Prostate gland (tissue), 2 donors: ENCODE data around the gene SNAPC2. TPM values are rescaled to one million over a fixed set of nuclear protein-coding genes. Genes with fewer than 3 reads are reported as not detected.

Source experiments
- DNase-seq: peaks from one replicate; pipeline ENCODE4 v3.0.0-alpha.2; 2019; ENCODE audit warnings: low spot score
- H3K27ac ChIP-seq, 2 donors: fragments of 200-600 bp; sonication (generic); 2 replicates each; pipeline ENCODE4 v1.5.1; 2017 to 2019
- H3K27me3 ChIP-seq: fragments of 200-600 bp; sonication (generic); replicated peaks from 2 replicates; pipeline ENCODE4 v1.5.1; 2019; ENCODE audit not compliant: insufficient read depth
- H3K36me3 ChIP-seq, 2 donors: fragments of 200-600 bp; sonication (generic); 1 replicate in 1 of 2; 2 replicates in 1 of 2; pipeline versions ENCODE4 v1.5.1 to v1.8.1; 2017 to 2019
- H3K4me1 ChIP-seq: fragments of 200-600 bp; sonication (generic); replicated peaks from 2 replicates; pipeline ENCODE4 v1.5.1; 2019
- H3K4me3 ChIP-seq, 2 donors: fragments of 200-600 bp; sonication (generic); 2 replicates each; pipeline ENCODE4 v1.5.1; 2017 to 2019
- H3K9me3 ChIP-seq: fragments of 200-600 bp; sonication (generic); 2 replicates; pipeline ENCODE4 v1.5.1; 2017
- CTCF ChIP-seq, 4 experiments: fragments of 200-600 bp in 2 of 4; fragments of 450-650 bp in 2 of 4; sonication (generic) in 2 of 4; IDR thresholded peaks; 1 replicate in 3 of 4; 2 replicates in 1 of 4; pipeline ENCODE4 v1.5.1; 2016 to 2019; ENCODE audit warnings: antibody characterized with exemption in 4 of 4, mild to moderate bottlenecking in 2 of 4, moderate library complexity in 2 of 4
- POLR2A ChIP-seq: fragments of 450-650 bp; IDR thresholded peaks from one replicate; pipeline ENCODE4 v1.6.1; 2016; ENCODE audit warnings: antibody characterized with exemption, mild to moderate bottlenecking
- POLR2AphosphoS5 ChIP-seq: sonication (generic); formaldehyde crosslinking; IDR thresholded peaks from one replicate; pipeline ENCODE4 v1.6.1; 2017; ENCODE audit warnings: antibody characterized with exemption
- WGBS: methylation state at CpG from one replicate; pipeline ENCODE4 v1.1.5; 2018; 5-methylcytosine and 5-hydroxymethylcytosine counted together
- intact Hi-C: fragments of 100-400 bp; cut with DNase I; formaldehyde crosslinking; loops from one replicate; pipeline ENCODE4 v1.14.2; 2022
- total RNA-seq, 2 donors: library from RNA; depleted of rRNA; stranded (reverse); fragments of >200 nt; gene quantifications; one replicate each; pipeline ENCODE4 v1.1.0, GENCODE V29; 2016

SNAPC2 gene
- total RNA-seq, 2 donors from 2014 or later: 37.4 to 95.0 TPM

- DNase-seq: no peak
- intact Hi-C loops: no loop called here
- Histone ChIP-seq H3K4me1 (peaks cover 13% of the 10 kb centered on the region), H3K9me3 (no peaks in the 10 kb centered on the region), H3K36me3 (no peaks in the 10 kb centered on the region), H3K27ac (no peak overlapping the region), H3K4me3 (no peak overlapping the region), H3K27me3 (no peaks in the 10 kb centered on the region)
- no peak for TF ChIP-seq CTCF (IDR thresholded peaks at IDR 0.05)
- no peak for TF ChIP-seq POLR2AphosphoS5
- TF ChIP-seq POLR2A: no peak
- WGBS: 94% methylated on average over 16 of the region's 16 CpGs
Measured at GRCh38 chr19:7898967-7899366, 21.2 kb upstream of the SNAPC2 start.

- TF ChIP-seq POLR2AphosphoS5 (no peak), POLR2A (no peak), CTCF (IDR thresholded peaks at IDR 0.05) (no peak)
- H3K4me3 ChIP-seq: no peak overlapping the region
- H3K36me3 ChIP-seq: no peaks in the 10 kb centered on the region
- peaks cover 11% of the 10 kb centered on the region for H3K4me1 ChIP-seq
- H3K27ac ChIP-seq: no peak overlapping the region
- no peaks in the 10 kb centered on the region for H3K9me3 ChIP-seq
- intact Hi-C loops: loop anchor here (5.0 kb wide), 1 partner anchor 68 kb away; the partner anchor contains the start of gene EVI5L
- 87% methylated on average over 34 of the region's 34 CpGs for WGBS
- H3K27me3 ChIP-seq: no peaks in the 10 kb centered on the region
- DNase-seq: no peak
Measured at GRCh38 chr19:7899751-7900378, 20.3 kb upstream of the SNAPC2 start.

GRCh38 chr19:7900401-7900870, 19.7 kb upstream of the SNAPC2 start:
- intact Hi-C loops: loop anchor here (5.0 kb wide), 1 partner anchor 68 kb away; the partner anchor contains the start of gene EVI5L
- TF ChIP-seq POLR2AphosphoS5 (no peak), POLR2A (no peak), CTCF (IDR thresholded peaks at IDR 0.05) (no peak)
- H3K27me3 ChIP-seq: no peaks in the 10 kb centered on the region
- no peak overlapping the region for H3K27ac ChIP-seq
- WGBS: 74% methylated on average over 21 of the region's 21 CpGs
- DNase-seq: no peak
- H3K4me1 ChIP-seq: peaks cover 13% of the 10 kb centered on the region
- no peak overlapping the region for H3K4me3 ChIP-seq
- H3K9me3 ChIP-seq: no peaks in the 10 kb centered on the region
- no peaks in the 10 kb centered on the region for H3K36me3 ChIP-seq

GRCh38 chr19:7900931-7901330, 19.2 kb upstream of the SNAPC2 start:
- WGBS: 49% methylated on average over 3 of the region's 3 CpGs
- H3K27me3 ChIP-seq: no peaks in the 10 kb centered on the region
- no peak overlapping the region for H3K4me3 ChIP-seq
- intact Hi-C loops: loop anchor here (5.0 kb wide), 1 partner anchor 69 kb away; the partner anchor contains the start of gene EVI5L
- H3K36me3 ChIP-seq: no peaks in the 10 kb centered on the region
- H3K9me3 ChIP-seq: no peaks in the 10 kb centered on the region
- DNase-seq: no peak
- TF ChIP-seq CTCF (IDR thresholded peaks at IDR 0.05) (no peak), POLR2AphosphoS5 (no peak), POLR2A (no peak)
- peaks cover 15% of the 10 kb centered on the region for H3K4me1 ChIP-seq
- H3K27ac ChIP-seq: no peak overlapping the region

- Histone ChIP-seq H3K27ac (no peak overlapping the region), H3K27me3 (no peaks in the 10 kb centered on the region), H3K9me3 (no peaks in the 10 kb centered on the region), H3K4me1 (peaks cover 15% of the 10 kb centered on the region), H3K4me3 (no peak overlapping the region), H3K36me3 (no peaks in the 10 kb centered on the region)
- no peak for DNase-seq
- intact Hi-C loops: loop anchor here (5.0 kb wide), 1 partner anchor 69 kb away; the partner anchor contains the start of gene EVI5L
- TF ChIP-seq POLR2A (no peak), CTCF (IDR thresholded peaks at IDR 0.05) (no peak), POLR2AphosphoS5 (no peak)
- 81% methylated on average over 7 of the region's 7 CpGs for WGBS
Measured at GRCh38 chr19:7901337-7901736, 18.8 kb upstream of the SNAPC2 start.
